CD4-positive, alpha-beta T cell treated with Interleukin-1 beta for 1 hour (primary cell): ENCODE data around the gene CTDSPL.

Source experiments
- DNase-seq, 2 donors: peaks; one replicate each; pipeline ENCODE4 v3.0.0-alpha.2; 2020 to 2022

The CTDSPL gene

DNA sequence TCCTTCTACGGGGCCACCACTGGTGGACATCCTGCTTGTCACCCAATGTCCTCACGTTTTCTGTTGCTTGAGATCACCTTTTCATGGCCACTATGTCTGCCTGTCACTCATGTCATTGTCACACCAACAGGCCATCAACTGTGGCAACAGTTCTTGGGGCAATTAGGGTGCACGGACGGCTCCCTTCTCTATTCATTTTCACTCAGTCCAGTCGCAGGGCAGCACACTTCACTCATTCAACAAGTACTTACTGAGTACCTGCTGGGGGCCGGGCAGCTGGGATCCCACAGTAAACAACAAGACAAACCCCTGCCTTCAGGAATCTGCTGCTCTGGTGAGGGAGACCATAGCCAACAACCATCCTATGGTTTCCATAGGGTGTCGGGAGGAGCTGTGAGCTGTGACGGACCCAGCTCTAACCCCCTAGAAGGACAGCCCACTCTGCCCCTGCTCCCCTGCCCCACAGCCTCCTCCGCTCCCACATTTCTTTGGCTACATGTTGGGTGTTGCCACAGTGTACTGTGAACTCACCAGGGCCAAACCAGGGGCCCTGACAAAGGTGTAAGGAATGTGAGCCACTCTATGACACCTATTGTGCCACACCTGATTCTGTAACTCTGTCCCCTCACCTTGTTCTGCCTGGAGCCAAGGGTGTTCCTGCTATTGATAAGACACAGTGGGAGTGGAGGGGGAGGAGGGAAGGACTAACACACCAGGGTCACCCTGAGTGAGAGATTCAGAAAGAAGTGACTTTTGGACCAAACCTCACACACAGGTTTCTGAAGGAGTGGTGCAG is 130.8 kb downstream of the CTDSPL start:
- DNase-seq: no peak

GRCh38 chr3:37993067-37993455 is 131.4 kb downstream of the CTDSPL start:
- no peak for DNase-seq

DNA sequence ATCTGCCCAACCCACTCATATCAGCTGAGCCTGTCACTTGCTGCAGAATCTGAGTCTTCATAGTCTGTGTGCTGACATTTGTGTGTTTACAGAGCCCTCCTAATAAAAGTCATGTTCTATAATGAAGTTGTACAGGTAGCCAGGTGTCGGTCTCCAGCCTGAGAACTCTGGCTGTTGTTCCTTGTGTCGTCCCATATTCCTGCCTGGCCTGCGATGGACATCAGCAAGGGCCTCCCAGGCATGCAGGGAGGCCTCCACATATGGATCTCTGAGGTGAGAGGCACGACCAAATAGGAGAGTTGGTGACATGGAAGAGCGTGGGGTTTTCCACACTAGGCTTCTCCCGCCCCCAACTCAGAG is 131.8 kb downstream of the CTDSPL start:
- DNase-seq: no peak

GRCh38 chr3:37993820-37994638 is 132.3 kb downstream of the CTDSPL start:
- DNase-seq: peak; percentile 51 to 59

DNA sequence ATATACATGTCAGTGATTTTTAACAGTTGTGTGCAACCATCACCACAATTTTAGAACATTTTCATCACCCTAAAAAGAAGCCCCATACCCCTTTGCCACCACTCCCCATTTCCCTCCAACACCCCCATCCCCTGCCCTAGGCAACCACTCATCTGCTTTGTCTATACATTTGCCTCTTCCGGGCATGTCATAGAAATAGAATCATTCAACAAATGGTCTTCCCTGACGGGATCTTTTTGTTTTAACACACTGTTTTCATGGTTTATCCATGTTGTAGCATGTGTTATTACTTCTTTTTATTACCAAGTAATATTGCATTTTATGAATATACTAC is 132.9 kb downstream of the CTDSPL start:
- no peak for DNase-seq

GRCh38 chr3:37995652-37996641 is 134.3 kb downstream of the CTDSPL start:
- peak in 1 of 2 donors; percentile 18 for DNase-seq

DNA sequence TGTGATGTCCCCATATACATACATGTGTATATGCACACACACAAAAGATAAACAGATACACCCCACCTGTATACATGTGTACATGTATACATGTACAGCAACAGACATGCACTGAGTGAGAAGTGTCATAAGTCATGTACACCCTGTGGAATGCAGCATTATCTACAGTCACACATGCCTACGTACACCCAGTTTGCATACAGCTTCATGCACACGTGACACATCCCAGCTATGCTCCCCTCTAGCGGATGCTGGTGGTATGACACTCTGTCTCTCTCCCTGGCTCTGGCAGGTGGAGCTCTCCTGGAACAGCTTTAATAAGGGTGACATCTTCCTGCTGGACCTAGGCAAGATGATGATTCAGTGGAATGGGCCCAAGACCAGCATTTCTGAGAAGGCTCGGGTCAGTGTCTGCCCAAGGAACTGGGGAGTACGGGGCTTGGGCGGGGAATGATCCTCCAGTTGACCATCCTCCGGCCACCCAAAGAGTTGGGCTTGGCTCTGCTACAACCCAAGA is 135.2 kb downstream of the CTDSPL start:
- peak; percentile 83 to 87 for DNase-seq

DNA sequence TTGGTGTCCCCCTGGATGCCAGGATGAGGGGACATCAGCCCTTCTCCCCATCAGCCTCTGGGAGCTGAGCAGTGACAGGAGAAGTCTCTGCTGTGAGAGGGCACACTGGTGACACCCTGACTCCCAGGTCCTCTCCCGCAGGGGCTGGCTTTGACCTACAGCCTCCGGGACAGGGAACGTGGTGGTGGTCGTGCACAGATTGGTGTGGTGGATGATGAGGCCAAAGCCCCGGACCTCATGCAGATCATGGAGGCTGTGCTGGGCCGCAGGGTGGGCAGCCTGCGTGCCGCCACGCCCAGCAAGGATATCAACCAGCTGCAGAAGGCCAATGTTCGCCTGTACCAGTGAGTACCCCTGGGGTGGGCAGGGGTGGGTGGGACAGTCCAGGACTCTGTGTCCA is 135.7 kb downstream of the CTDSPL start:
- no peak for DNase-seq

GRCh38 chr3:37997791-37998370 is 136.2 kb downstream of the CTDSPL start:
- DNase-seq: no peak

- no peak for DNase-seq
Observed at GRCh38 chr3:37999836-38000235, 138.2 kb downstream of the CTDSPL start.

GRCh38 chr3:38000242-38000916 is 138.7 kb downstream of the CTDSPL start:
- DNase-seq: no peak

GRCh38 chr3:38000965-38001455 is 139.3 kb downstream of the CTDSPL start:
- no peak for DNase-seq

DNA sequence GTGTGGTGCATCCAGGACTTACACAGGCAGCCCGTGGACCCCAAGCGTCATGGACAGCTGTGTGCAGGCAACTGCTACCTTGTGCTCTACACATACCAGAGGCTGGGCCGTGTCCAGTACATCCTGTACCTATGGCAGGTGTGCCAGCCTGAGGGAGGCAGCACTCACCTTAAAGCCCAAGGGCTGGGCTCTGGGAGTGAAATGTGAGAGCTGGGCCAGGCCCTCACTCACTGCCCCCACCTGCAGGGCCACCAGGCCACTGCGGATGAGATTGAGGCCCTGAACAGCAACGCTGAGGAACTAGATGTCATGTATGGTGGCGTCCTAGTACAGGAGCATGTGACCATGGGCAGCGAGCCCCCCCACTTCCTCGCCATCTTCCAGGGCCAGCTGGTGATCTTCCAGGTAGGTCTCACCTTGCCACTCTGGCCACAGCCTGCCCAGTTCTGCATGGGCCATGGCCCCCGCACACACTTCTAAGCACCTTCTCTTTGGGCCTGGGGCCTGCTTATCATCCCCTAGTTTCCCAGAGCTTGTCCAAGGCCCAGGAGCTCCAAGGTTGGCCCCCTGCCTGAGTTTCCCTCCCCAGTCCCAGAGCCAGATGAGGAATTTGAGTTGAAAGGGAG is 139.9 kb downstream of the CTDSPL start:
- no peak for DNase-seq

DNA sequence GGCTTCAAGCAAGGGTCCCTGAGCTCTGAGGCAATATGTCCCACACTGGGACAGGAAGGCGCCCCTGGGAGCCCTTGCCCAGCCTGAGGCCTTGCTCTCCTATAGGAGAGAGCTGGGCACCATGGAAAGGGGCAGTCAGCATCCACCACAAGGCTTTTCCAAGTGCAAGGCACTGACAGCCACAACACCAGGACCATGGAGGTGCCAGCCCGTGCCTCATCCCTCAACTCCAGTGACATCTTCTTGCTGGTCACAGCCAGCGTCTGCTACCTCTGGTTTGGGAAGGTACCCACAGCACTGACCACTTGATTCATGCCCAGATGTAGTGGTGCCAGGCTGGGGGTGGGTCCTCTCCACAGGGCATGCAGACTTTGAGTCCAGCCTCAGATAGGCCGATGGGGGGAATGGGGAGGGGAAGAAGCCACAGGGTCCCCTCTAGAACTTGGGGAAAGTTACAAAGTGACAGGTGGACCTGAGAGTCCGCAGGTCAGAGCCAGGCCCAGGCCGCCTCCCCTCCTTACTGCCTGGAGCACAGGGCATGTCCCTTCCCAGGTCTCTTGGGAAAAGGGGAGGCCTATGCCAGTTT is 140.7 kb downstream of the CTDSPL start:
- DNase-seq: no peak

DNA sequence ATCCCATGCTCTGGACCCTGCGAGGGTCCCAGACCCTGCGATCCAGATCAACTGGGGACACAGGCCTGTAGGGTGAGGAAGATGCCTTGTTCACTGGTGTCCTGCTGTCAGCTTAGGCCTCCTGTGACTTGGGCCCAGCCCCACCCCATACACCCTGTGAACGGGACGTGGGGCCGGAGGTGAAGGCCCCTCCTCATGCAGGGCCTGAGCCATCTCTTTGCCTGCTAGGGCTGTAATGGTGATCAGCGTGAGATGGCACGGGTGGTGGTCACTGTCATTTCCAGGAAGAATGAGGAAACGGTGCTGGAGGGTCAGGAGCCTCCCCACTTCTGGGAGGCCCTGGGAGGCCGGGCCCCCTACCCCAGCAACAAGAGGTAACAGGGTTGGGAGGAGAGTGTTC is 141.3 kb downstream of the CTDSPL start:
- DNase-seq: no peak

GRCh38 chr3:38003371-38003816 is 141.7 kb downstream of the CTDSPL start:
- peak; percentile 42 to 65 for DNase-seq

DNA sequence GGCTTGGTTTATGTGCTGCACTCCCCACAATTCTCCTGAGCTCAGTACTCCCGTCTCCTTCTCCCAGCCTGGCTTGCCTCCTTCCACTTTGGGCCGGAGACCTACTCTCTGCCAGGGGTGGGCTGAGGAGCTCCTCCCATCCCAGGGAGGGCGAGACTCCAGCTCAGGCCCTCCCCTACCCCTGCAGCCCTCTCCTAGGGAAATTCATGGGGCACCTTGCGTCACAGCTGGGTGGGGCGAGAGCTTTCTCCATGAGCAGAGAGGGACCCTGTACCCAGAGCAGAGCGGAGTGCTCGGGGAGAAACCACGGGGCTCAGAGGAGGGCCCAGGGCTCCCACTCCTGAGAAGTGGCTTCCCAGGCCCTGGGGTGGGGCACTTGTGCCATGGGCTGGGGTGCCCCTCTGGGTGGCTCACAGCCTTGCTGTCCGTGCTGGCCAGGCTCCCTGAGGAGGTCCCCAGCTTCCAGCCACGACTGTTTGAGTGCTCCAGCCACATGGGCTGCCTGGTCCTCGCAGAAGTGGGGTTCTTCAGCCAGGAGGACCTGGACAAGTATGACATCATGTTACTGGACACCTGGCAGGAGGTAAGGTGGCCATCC is 142.2 kb downstream of the CTDSPL start:
- DNase-seq: no peak

DNA sequence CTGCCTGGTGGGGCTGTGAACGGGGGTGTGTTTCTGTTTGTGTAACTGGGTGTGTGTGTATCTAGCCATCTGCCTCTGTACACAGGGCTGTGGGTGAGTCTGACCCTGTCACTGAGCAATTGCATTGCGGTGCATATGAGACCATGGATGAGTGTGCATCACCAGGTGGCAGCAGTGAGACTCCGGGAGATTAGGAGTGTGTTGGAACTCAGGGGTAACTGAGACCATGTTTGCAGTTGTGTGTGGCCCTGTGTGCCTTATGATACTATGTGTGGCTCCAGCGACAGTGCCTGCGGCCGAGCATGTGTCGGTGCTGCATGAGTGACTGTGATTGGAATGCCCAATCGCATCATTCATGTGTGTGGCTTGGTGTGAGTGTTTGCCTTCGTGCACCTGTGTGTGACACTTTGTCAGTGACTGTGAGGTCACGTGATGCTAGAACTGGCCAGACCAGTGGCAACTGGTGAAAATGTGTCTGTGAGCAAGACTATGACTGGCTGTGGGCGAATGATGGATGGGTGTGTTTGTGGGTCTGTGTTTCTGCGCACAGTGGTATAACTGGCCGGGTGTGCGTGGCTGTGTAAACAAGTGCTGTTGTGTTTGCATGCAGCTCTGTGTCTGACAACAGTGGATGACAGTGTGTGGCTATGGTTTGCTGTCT is 142.9 kb downstream of the CTDSPL start:
- DNase-seq: peak; percentile 51 to 59
